Sigmoid colon (tissue), 7 donors: ENCODE results near the gene ARHGDIB. TPM values are rescaled to one million over a fixed set of nuclear protein-coding genes. Genes with fewer than 3 reads are reported as not detected.

Experiments used
- DNase-seq: peaks from one replicate; pipeline ENCODE4 v3.0.0-alpha.2; 2019
- H3K27ac ChIP-seq, 4 donors: fragments of 200-600 bp; sonication (generic); one replicate each; pipeline ENCODE4 v1.5.1; 2016 to 2019; ENCODE audit warnings: mild to moderate bottlenecking in 1 of 4
- H3K27me3 ChIP-seq, 3 donors: fragments of 200-600 bp; sonication (generic); one replicate each; pipeline ENCODE4 v1.5.1; 2019; ENCODE audit warnings: mild to moderate bottlenecking in 1 of 3
- H3K36me3 ChIP-seq, 4 donors: fragments of 200-600 bp; sonication (generic); one replicate each; pipeline ENCODE4 v1.5.1; 2016 to 2019
- H3K4me1 ChIP-seq, 4 donors: fragments of 200-600 bp; sonication (generic); one replicate each; pipeline ENCODE4 v1.5.1; 2017 to 2019
- H3K4me3 ChIP-seq, 4 donors: fragments of 200-600 bp; sonication (generic); one replicate each; pipeline ENCODE4 v1.5.1; 2017 to 2019; ENCODE audit warnings: mild to moderate bottlenecking in 2 of 4, moderate library complexity in 1 of 4
- H3K9me3 ChIP-seq, 4 donors: fragments of 200-600 bp in 3 of 4; sonication (generic) in 3 of 4; one replicate each; pipeline versions ENCODE4 v1.5.1 to v1.6.1; 2013 to 2019
- CTCF ChIP-seq, 4 experiments: fragments of 450-650 bp in 3 of 4; fragments of 200-600 bp in 1 of 4; IDR thresholded peaks; one replicate each; pipeline ENCODE4 v1.5.1; 2016 to 2019; ENCODE audit warnings: antibody characterized with exemption in 4 of 4, mild to moderate bottlenecking in 3 of 4, moderate library complexity in 2 of 4
- EP300 ChIP-seq, 4 donors: sonication (generic); formaldehyde crosslinking; IDR thresholded peaks; one replicate each; pipeline ENCODE4 v1.6.1; 2017; ENCODE audit warnings: antibody characterized with exemption in 4 of 4
- POLR2A ChIP-seq, 2 donors: fragments of 450-650 bp; IDR thresholded peaks; one replicate each; pipeline ENCODE4 v1.6.1; 2016; ENCODE audit warnings: antibody characterized with exemption in 2 of 2, mild to moderate bottlenecking in 2 of 2, moderate library complexity in 2 of 2
- POLR2AphosphoS5 ChIP-seq, 4 donors: sonication (generic); formaldehyde crosslinking; IDR thresholded peaks; one replicate each; pipeline ENCODE4 v1.6.1; 2017; ENCODE audit warnings: antibody characterized with exemption in 4 of 4
- WGBS, 2 donors: extraction: QIAGEN DNeasy Blood & Tissue Kit; methylation state at CpG; one replicate each; pipeline ENCODE4 v1.1.7; 2013; 5-methylcytosine and 5-hydroxymethylcytosine counted together
- intact Hi-C: fragments of 100-400 bp; cut with DNase I; formaldehyde crosslinking; loops from one replicate; pipeline ENCODE4 v1.15.1; 2023
- polyA plus RNA-seq, 3 donors: library from polyadenylated mRNA; stranded (reverse); fragments of 200-250 nt; gene quantifications; one replicate each; pipeline ENCODE4 v1.2.3, GENCODE V29; 2013
- total RNA-seq, 4 donors: library from RNA; depleted of rRNA; stranded (reverse); fragments of >200 nt; gene quantifications; one replicate each; pipeline ENCODE4 v1.1.0, GENCODE V29; 2016
- donor health status: healthy with polysubstance abuse.
- donor health status: Bipolar disorder and iron deficiency.
- donor health status: healthy.

Gene ARHGDIB
- total and polyA plus RNA-seq, 7 donors, result 21.0 to 304 (median 71.4) TPM

GRCh38 chr12:14915736-14916135, 45.7 kb downstream of the ARHGDIB start:
- WGBS, 2 donors, result 79 to 81% methylated on average over 2 of the region's 2 CpGs
- intact Hi-C loops, result no loop called here
- TF ChIP-seq POLR2A (IDR thresholded peaks at IDR 0.05) (no peak), EP300 (IDR thresholded peaks at IDR 0.05) (no peak)
- DNase-seq, result no peak
- Histone ChIP-seq H3K4me3 (no peak overlapping the region), H3K27ac (no peak overlapping the region), H3K4me1 (peaks cover 0 to 12% (median 9%) of the 10 kb centered on the region in 4 donors), H3K27me3 (no peaks in the 10 kb centered on the region), H3K9me3 (no peaks in the 10 kb centered on the region), H3K36me3 (no peaks in the 10 kb centered on the region)

- no peak overlapping the region for H3K4me3 ChIP-seq
- WGBS, 2 donors, result 64 to 78% methylated on average over 4 of the region's 4 CpGs
- no peaks in the 10 kb centered on the region for H3K27me3 ChIP-seq
- H3K36me3 ChIP-seq, result no peaks in the 10 kb centered on the region
- peak; percentile 69 for DNase-seq
- H3K4me1 ChIP-seq, result peaks cover 0 to 12% (median 9%) of the 10 kb centered on the region in 4 donors
- no peaks in the 10 kb centered on the region for H3K9me3 ChIP-seq
- TF ChIP-seq POLR2A (IDR thresholded peaks at IDR 0.05) (no peak), POLR2AphosphoS5 (IDR thresholded peaks at IDR 0.05) (peak in 2 of 4 donors; percentile 6 to 11)
- intact Hi-C loops, result no loop called here
- peak overlapping the region in 3 of 4 donors; percentile 29 to 58 (median 51) for H3K27ac ChIP-seq
Observed at GRCh38 chr12:14913381-14913781, 48.0 kb downstream of the ARHGDIB start.

GRCh38 chr12:14911131-14911530, 50.3 kb downstream of the ARHGDIB start:
- Histone ChIP-seq H3K27me3 (no peaks in the 10 kb centered on the region), H3K4me1 (peaks cover 0 to 13% (median 9%) of the 10 kb centered on the region in 4 donors), H3K9me3 (no peaks in the 10 kb centered on the region), H3K4me3 (no peak overlapping the region), H3K27ac (no peak overlapping the region), H3K36me3 (no peaks in the 10 kb centered on the region)
- TF ChIP-seq POLR2A (IDR thresholded peaks at IDR 0.05) (no peak), CTCF (IDR thresholded peaks at IDR 0.05) (no peak), EP300 (IDR thresholded peaks at IDR 0.05) (no peak), POLR2AphosphoS5 (IDR thresholded peaks at IDR 0.05) (no peak)
- DNase-seq, result no peak
- 54 to 61% methylated on average over 2 of the region's 2 CpGs for WGBS, 2 donors
- intact Hi-C loops, result no loop called here

GRCh38 chr12:14910090-14910915, 51.1 kb downstream of the ARHGDIB start:
- TF ChIP-seq CTCF (IDR thresholded peaks at IDR 0.05), result no peak
- no peak for TF ChIP-seq EP300 (IDR thresholded peaks at IDR 0.05)
- TF ChIP-seq POLR2AphosphoS5 (IDR thresholded peaks at IDR 0.05), result no peak
- TF ChIP-seq POLR2A (IDR thresholded peaks at IDR 0.05), result no peak
- intact Hi-C loops, result no loop called here
- 82 to 85% methylated on average over 5 of the region's 5 CpGs for WGBS, 2 donors
- no peak overlapping the region for H3K27ac ChIP-seq
- no peaks in the 10 kb centered on the region for H3K9me3 ChIP-seq
- H3K4me1 ChIP-seq, result peaks cover 0 to 22% (median 15%) of the 10 kb centered on the region in 4 donors
- no peaks in the 10 kb centered on the region for H3K27me3 ChIP-seq
- no peak overlapping the region for H3K4me3 ChIP-seq
- H3K36me3 ChIP-seq, result no peaks in the 10 kb centered on the region
- DNase-seq, result no peak

- DNase-seq, result no peak
- no peaks in the 10 kb centered on the region for H3K36me3 ChIP-seq
- WGBS, 2 donors, result 81 to 86% methylated on average over 1 of the region's 1 CpG
- H3K27me3 ChIP-seq, result no peaks in the 10 kb centered on the region
- no peaks in the 10 kb centered on the region for H3K9me3 ChIP-seq
- peaks cover 0 to 16% (median 13%) of the 10 kb centered on the region in 4 donors for H3K4me1 ChIP-seq
- intact Hi-C loops, result no loop called here
- no peak overlapping the region for H3K4me3 ChIP-seq
- no peak for TF ChIP-seq POLR2AphosphoS5 (IDR thresholded peaks at IDR 0.05)
- TF ChIP-seq EP300 (IDR thresholded peaks at IDR 0.05), result no peak
- TF ChIP-seq POLR2A (IDR thresholded peaks at IDR 0.05), result no peak
- no peak for TF ChIP-seq CTCF (IDR thresholded peaks at IDR 0.05)
- H3K27ac ChIP-seq, result no peak overlapping the region
Observed at GRCh38 chr12:14907953-14908352, 53.4 kb downstream of the ARHGDIB start.
